ENCODE measurements around the gene ANAPC2. TPM values are rescaled to one million over a fixed set of nuclear protein-coding genes. Genes with fewer than 3 reads are reported as not detected.

ANAPC2 gene
- total and polyA plus RNA-seq, 4 donors = 9.3 to 32.6 (median 19.6) TPM

DNA sequence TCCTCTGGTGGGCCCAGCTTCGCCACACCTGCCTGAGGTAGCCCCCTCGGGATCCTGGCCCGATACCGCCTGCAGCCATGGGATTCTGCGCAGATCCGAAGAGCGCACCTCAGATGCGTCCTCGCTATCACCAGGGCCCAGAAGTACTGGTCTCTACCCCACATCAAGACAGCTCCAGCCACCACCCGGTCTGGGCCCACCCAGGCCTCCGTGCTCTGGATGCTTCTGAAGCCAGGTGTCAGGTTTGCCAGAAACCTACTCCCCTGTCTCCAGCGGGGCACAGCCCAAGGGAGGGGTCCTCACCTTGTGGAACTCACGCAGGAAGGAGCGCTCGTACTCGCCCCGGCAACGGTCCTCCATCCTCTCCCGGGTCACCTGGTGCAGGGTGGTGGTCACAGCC, 2.4 kb downstream of the ANAPC2 start:
- Histone ChIP-seq H3K36me3 (ENCODE audit: control insufficient read depth in 4 of 4, insufficient read depth in 3 of 4, low read depth in 1 of 4, low read length in 3 of 4) (peaks cover 9 to 50% (median 17%) of the 10 kb centered on the region in 4 donors), H3K9me3 (ENCODE audit: control insufficient read depth in 4 of 4, low read length in 3 of 4) (no peaks in the 10 kb centered on the region), H3K9ac (ENCODE audit: low read depth in 1 of 2, low read length in 2 of 2) (no peak overlapping the region), H3K27ac (ENCODE audit: low read depth in 1 of 2, low read length in 2 of 2) (no peak overlapping the region), H3K4me3 (ENCODE audit: low read depth in 1 of 3, low read length in 3 of 3) (no peak overlapping the region), H3K27me3 (ENCODE audit: control insufficient read depth in 4 of 4, insufficient read depth in 4 of 4, low read length in 3 of 4) (no peaks in the 10 kb centered on the region), H3K4me1 (ENCODE audit: control insufficient read depth in 4 of 4, insufficient read depth in 4 of 4, low read length in 3 of 4) (peaks cover 19 to 43% (median 38%) of the 10 kb centered on the region in 4 donors)
- DNase-seq (ENCODE audit: low spot score) = no peak
- WGBS = 93% methylated on average over 19 of the region's 19 CpGs
- TF ChIP-seq, protein P1, sequence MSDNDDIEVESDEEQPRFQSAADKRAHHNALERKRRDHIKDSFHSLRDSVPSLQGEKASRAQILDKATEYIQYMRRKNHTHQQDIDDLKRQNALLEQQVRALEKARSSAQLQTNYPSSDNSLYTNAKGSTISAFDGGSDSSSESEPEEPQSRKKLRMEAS (IDR thresholded peaks at IDR 0.05) = no peak
- TF ChIP-seq RXRA (IDR thresholded peaks at IDR 0.05) (no peak), HNF4A (conservative IDR thresholded peaks at IDR 0.05) (no peak), RAD21 (IDR thresholded peaks at IDR 0.05) (no peak), JUND (IDR thresholded peaks at IDR 0.05) (no peak), NR2F2 (IDR thresholded peaks at IDR 0.05) (no peak), FOXA2 (IDR thresholded peaks at IDR 0.05) (no peak), EGR1 (IDR thresholded peaks at IDR 0.05; ENCODE audit: low read depth in 2 of 2) (no peak), CTCF (IDR thresholded peaks at IDR 0.05; ENCODE audit: low read depth, low read length, missing input control) (no peak), YY1 (IDR thresholded peaks at IDR 0.05) (no peak), HNF4G (IDR thresholded peaks at IDR 0.05) (no peak), FOXA1 (IDR thresholded peaks at IDR 0.05) (no peak), TAF1 (conservative IDR thresholded peaks at IDR 0.05) (no peak), REST (IDR thresholded peaks at IDR 0.05) (no peak), GABPA (IDR thresholded peaks at IDR 0.05 in 1 of 2, conservative IDR thresholded peaks at IDR 0.05 in 1 of 2) (no peak), ZBTB33 (IDR thresholded peaks at IDR 0.05) (no peak), SP1 (IDR thresholded peaks at IDR 0.05) (no peak)
- TF ChIP-seq, protein P2, sequence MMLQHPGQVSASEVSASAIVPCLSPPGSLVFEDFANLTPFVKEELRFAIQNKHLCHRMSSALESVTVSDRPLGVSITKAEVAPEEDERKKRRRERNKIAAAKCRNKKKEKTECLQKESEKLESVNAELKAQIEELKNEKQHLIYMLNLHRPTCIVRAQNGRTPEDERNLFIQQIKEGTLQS (IDR thresholded peaks at IDR 0.05) = no peak
